ENCODE measurements around the gene JAK2.
A peak's percentile ranks its signal among the peaks of the same experiment; 100 is the strongest.
"Not testable (repeated sequence)": the region's sequence is repeated elsewhere in the genome, so short reads cannot be mapped to it uniquely, and the experiment has no call there.

The JAK2 gene

DNA sequence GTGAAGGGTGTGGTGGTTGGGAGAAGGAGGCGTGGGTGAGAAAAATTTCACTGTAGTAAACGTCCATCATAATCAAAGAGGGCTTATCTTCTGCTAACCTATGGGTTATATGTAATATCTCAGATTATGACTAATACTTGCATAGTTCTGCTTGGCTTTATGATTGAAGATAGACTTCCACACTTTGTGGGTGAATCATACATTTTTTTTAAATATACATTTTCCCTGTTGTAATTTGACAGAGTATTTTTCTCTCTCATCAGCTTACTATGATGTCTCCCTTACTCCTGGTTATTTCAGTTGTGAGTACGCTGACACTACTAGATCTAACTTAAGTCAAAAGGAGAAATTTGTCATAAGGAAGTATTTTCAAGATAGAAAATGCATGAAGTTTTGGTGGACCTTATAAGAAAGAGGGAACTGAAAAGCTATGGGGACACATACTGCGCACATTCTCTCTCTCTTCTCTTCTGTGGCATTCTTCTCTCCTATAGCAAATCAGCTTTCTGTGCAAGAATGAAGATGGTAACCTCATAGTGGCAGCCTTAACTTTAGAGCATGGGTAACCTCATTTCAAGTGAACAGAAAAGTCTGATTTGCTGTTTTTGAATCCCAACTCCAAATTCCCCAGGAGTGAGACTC is 4.9 kb upstream of the JAK2 start:
- DNase-seq (ENCODE audit: low spot score) = no peak

DNA sequence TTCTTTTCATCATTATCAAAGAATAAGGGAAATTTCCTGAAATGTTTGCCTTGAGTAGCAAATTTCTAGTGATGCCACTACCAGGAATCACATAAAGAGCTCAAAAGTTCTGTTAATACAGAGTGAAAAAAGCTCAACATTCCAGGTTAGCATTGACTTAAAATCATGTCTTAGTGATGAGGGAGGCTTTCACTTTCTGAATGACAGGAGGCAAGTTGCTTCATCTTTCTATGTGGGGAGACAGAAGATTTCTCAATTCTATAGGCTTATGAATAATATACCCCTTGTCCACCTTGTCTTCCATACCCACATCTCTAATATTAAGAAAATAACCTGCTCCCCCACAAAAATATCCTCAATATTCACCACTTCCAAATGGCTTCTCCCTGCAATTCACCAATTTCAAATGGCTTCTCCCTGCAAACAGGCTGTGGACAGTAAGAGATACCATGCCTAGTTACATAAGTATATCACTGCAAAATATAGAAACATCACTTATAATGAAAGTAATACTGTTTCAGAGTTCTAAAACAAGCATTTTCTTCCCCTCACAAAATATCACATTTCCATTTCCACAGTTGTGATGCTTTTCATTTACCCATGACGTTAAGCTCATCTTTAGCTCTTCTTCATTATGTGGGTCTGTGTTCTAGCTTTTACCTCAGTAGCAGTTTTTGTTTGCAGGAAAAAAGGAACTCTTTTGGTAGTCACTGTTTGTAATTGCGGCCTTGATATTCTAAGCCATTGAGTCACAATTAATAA is 2.2 kb upstream of the JAK2 start:
- DNase-seq (ENCODE audit: low spot score) = no peak

DNA sequence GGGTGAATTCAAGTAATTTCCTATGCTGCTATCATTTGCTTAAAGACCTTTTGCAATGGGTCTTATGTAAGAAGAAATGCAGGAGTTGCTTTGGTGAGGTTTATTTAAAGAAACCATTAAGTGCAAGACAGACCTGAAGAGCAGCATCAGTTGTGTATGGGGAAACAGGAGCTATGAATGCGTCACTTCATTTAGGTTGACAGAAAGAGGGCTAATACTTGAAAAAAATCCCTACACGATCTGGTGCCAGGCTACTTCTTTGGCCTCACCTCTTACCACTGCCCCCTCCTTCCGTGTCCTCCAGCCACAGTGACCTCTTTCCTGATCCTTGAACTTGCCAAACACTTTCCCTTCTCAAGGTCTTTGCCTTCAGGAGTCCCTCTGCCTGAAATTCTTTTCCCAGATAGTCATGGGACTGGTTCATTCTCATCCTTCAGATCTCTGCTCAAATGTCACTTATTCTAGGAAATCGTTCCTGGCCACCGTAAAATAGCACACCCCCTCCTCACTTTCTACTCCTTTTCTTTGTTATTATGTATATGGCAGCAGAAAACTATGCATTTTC is 1.4 kb upstream of the JAK2 start:
- DNase-seq (ENCODE audit: low spot score) = no peak

DNA sequence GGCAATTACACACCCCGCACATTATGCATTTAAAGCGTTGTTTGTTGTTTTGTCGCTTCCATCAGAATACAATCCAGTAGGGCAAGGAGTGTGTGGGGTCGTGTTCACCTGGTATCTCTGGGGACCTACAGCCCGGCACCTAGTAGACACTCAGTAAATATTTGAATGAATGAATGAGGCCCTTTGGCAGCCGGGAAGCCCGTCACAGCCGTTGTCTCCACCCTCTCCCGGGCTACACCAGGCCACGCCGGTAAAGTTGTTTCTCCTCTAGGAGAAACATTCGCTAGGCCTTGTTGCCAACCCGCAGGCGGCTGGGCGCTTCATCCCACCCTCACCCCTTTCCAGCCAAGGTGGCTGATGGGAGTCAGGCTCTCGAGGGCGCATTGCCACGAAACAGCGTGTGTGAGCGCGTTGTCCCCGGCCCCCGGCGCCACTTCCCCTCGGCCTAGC is 876 bp upstream of the JAK2 start:
- no peak for DNase-seq (ENCODE audit: low spot score)

DNA sequence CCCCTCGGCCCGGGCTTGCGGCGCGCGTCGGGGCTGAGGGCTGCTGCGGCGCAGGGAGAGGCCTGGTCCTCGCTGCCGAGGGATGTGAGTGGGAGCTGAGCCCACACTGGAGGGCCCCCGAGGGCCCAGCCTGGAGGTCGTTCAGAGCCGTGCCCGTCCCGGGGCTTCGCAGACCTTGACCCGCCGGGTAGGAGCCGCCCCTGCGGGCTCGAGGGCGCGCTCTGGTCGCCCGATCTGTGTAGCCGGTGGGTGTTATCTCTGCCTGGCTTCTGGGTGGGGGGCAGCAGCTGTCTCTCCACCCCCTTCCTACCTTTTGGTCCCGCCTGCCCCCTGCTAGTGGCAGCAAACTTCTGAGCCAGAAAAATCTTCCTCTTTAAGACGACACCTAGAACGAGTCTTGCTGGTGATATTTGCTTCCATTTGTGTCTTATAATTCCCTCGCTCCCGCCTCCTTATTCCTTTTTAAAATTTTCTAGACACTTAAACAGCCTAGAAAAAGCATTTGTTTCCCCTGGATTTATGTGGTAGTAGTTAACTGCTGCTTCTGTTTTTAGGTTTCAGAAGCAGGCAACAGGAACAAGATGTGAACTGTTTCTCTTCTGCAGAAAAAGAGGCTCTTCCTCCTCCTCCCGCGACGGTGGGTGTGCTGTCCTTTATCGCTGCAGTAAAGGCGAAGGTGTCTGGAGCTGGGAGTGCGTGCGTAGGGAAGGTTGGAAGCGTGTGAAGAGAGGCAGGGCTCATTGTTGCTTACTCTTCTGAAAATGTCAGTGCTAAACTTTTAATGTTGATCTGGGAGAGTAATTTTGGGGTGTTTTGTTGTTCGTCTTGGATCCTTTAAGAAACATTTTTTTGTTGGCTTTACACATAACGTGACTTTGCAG is 554 bp downstream of the JAK2 start:
- DNase-seq (ENCODE audit: low spot score) = peak; percentile 70

DNA sequence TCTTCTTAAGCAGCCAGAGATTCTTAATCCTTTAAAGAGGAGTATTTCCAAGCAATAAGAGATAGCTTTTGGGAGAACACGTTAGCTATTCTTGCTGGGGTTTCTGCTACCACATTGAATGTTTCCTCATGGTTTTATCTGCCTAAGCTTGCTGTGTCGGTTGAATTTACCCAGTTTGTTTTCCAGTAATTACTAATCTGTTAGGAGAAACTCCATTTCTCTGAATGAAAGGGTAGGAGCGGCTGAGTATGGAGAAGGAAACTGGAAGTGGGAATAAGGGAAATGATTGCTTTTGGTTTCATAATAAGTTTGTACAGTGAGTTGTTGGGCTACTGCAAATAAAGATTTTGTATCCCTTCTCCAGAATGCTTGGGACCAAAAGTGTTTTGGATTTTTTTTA is 1.2 kb downstream of the JAK2 start:
- no peak for DNase-seq (ENCODE audit: low spot score)

DNA sequence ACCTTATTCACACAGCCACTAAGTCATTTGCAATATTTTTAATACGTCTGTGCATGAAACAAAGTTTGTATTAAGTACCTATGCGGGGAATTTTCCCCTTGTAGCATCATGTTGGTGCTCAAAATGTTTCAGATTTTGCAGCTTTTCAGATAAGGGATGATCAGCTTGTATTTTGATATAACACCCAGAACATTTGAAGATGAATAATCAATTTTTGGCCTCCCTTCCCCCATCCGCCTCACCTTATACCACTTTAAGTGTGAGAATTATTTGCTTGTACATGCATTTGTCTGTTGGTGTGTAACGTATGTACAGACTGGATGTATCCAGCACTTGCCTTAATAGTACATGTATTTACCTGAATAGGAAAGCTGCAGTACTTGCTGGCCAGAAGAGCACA is 1.7 kb downstream of the JAK2 start:
- no peak for DNase-seq (ENCODE audit: low spot score)

DNA sequence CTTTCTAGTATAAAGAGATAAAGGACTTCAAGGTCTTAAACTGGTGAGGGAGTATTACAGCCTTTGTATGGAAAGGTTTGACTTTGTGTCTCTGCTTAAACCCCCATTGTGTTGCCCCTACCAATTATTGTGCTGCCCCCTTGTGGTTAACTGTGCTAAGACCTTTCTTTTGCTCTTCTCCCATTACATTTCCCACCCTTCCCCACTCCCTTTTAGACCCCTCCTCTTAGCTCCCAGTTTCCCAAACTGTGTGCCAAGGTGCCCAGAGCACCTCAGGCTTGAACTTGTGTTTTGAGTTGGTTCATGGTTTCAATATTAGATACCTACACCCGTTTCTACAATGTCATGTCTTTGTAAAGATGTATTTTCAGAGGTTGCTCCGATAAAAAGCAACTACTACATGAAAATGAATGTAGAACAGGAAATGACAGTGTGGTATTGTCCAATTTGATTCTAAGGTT is 2.9 kb downstream of the JAK2 start:
- DNase-seq (ENCODE audit: low spot score) = no peak

DNA sequence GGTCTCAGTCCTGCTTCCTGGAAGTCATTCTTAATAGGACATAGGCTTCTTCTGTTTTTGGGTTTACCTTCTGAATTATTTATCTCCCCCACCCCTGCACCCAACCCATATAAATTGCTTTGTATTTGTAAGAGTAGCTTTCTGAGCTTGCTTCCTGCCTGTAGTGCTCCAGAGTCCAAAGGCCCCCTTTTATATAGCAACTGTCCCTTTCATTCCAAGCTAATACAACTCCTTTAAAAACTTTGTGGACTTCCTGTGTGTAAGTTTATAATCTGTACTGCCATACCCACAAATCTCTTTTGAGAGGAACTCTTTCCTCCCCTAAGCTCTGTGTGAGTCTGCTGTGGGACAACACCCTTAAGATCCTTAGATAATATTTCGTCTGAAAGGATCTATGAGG is 7.8 kb downstream of the JAK2 start:
- DNase-seq (ENCODE audit: low spot score) = no peak

DNA sequence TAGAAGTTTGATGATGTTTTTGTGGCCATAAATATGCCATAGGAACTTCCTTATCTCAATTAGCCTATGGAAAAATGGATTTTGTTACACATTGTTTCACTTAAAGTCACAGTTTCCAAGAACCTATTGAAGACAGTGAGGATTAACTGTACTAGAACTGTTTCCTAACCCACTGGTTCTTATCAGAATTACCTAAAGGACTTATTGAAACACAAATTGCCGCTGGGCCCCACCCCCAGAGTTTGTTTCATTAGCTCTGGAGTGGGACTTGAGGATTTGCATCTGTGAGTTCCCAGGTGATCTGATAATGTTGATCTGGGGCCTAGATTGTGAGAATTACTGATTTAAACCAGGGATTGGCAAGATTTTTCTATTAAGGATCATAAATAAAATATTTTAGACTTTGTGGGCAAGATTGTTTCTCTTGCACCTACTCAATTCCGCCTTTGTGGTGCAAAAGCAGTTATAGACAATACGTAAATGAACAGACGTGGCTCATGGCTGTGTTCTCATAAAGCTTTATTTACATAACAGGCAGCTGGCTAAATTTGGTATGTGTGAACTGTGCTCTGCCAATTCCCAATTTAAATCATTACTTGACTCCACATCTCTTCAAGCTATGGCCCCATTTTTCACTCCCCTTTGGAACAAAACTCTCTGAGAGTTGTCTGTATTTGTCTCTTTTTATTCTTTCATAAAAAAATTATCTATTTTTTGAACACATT is 9.3 kb downstream of the JAK2 start:
- no peak for DNase-seq (ENCODE audit: low spot score)

DNA sequence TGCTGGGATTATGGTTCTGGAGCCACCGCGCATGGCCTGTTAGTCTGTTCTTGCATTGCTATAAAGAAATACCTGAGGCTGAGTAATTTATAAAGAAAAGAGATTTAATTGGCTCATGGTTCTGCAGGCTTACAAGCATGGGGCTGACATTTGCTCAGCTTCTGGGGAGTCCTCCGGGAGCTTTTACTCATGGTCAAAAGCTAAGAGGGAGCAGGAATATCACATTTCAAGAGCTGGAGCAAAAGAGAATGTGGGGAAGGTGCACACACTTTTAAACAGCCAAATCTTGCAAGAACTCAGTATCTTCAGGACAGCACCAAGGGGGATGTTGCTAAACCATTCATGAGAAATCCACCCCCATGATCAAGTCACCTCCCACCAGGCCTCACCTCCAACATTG is 12.1 kb downstream of the JAK2 start:
- no peak for DNase-seq (ENCODE audit: low spot score)

DNA sequence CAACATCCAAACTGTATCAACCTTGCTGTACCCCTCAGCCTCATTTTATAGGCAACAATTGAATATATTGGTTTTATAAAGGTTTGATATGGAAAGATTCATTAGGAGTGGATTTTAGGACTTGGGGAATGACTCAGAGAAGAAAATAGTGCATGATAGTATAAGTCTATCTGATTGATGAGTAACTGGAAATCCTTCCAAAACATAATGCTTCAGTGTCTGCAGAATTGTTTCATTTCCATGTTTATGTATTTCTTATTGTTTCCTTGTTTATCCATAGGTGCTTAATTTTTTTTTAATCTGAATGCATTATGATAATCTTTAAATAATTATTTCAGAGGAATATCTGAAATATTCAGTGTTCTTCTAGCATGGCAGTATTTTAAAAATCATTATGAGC is 12.6 kb downstream of the JAK2 start:
- DNase-seq (ENCODE audit: low spot score) = no peak

DNA sequence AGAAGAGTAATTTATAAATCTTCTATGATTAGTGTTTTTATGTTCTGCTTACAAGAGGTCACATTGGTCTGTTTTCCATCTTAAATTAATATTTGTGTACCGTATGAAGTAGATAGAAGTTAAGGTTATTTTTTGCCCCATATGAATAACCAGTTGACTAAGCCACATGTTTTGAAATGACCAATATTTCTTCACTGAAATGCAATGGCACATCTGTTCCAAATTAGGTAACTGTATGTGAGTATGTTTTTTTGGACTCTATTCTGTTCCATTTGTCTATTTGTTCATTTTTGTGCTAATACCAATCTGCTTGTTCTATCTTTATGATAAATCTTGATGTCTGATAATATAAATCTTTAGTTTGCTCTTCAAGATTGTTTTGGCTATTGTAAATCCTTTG is 17.7 kb downstream of the JAK2 start:
- no peak for DNase-seq (ENCODE audit: low spot score)

DNA sequence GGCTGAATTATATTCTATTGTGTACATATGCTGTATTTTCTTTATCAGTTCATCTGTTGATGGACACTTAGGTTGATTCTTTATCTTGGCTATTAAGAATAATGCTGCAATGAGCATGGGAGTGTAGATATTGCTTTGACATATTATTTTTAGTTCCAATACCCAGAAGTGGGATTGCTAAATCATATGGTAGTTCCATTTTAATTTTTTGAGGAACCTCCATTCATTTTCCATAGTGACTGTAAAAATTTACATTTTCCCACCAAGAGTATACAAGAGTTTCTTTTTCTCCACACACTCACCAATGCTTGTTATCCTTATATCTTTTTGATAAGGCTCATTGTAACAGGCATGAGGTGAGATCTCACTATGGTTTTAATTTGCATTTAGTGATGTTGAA is 19.4 kb downstream of the JAK2 start:
- no peak for DNase-seq (ENCODE audit: low spot score)

DNA sequence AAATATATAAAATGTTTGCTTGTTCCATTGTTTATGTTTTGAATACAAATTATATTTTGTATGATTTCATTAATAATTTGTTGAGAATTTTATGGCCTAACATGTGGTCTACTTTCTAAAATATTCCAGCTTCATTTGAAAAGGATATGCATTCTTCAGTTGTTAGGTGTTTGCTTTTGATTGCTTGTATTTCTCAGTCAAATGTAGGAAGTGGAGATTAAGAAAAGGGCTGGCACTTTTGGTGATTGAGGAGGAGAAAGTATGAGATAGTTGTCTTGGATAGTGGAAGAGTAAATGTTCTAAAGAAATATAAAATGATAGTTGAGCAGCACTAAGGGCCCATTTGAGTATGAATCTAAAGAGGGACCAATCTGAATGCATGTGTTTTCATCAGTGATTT is 23.1 kb downstream of the JAK2 start:
- no peak for DNase-seq (ENCODE audit: low spot score)

DNA sequence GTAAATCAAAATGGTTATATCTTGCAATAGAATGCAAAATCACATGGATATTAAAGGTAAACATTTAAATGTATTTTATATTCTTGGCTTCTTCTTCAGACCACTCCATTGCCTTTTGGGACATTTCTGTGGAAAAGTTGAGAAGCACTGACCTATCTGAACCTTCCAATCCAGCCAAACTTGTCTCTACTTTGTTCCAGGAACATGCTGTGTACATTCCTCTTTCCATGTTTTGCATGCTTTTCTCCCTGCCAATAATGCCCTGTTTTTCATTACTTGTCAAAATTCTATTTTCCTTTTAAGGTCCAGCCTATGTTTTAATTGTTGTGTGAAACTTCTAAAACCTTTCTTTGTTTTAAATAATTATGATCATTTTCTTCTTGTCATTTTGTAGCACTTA is 28.3 kb downstream of the JAK2 start:
- DNase-seq (ENCODE audit: low spot score) = no peak

DNA sequence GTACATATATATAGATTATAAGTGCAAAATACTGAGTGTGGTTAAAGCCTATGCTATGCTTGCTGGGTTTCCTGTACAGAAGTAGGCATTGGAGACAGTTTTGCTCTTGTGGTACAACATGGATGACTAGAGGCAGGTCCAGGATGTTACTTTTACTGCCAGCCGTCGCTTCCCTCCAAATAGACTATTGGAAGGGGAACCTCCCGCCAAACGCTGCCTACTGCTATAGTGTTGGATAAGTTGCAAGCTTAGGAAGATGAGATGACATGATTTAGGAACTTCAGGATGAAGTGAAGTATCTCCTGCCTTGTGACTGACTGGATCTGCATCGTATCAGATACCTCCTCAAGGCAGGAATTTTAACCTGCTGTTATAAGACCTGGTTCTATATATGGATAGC is 30.9 kb downstream of the JAK2 start:
- no peak for DNase-seq (ENCODE audit: low spot score)

DNA sequence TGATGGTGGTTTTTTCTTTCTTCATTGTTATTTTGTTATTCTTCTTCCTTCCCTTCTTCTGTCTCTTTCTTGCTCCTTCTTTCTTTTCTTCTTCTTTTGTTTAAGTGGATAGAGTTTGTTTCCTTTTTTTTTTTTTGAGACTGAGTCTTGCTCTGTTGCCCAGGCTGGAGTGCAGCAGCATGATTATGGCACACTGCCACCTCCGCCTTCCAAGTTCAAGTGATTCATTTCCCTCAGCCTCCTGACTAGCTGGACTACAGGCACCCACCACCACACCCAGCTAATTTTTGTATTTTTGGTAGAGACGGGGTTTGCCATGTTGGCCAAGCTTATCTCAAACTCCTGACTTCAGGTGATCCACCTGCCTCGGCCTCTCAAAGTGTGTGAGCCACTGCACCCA is 40.3 kb downstream of the JAK2 start:
- DNase-seq (ENCODE audit: low spot score) = no peak

DNA sequence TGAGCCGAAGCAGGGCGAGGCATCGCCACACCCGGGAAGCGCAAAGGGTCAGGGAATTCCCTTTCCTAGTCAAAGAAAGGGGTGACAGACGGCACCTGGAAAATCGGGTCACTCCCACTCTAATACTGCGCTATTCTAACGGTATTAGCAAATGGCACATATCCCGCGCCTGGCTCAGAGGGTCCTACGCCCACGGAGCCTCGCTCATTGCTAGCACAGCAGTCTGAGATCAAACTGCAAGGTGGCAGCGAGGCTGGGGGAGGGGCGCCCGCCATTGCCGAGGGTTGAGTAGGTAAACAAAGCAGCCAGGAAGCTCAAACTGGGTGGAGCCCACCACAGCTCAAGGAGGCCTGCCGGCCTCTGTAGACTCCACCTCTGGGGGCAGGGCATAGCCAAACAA is 46.9 kb downstream of the JAK2 start:
- DNase-seq (ENCODE audit: low spot score) = not testable (repeated sequence)

DNA sequence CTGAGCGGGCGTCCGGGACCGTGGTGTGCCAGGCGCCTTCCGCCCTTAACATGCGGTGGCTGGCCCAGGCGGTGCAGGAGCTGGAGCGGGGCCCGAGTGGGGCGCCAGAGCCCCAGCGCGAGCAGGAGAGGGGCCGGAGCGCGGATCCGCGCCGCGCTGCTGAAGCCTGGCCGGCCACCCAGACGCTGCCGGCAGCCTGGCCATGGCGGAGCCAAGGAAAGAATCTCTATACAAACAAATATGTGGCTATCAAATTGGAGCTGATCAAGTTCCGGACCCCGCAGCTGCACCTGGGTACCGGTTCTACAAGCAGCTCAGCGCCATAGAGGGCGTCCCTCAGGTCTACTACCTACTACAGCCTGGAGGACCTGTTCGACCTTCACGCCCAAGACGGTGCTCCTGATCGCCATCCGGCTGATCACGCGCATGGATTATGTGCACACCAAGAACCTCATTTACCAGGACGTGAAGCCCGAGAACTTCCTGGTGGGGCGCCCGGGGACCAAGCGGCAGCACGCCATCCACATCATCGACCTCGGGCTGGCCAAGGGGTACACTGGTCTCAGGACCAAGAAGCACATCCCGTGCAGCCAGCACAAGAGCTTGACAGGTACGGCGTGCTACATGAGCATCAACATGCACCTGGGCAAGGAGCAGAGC is 55.8 kb downstream of the JAK2 start:
- no peak for DNase-seq (ENCODE audit: low spot score)

DNA sequence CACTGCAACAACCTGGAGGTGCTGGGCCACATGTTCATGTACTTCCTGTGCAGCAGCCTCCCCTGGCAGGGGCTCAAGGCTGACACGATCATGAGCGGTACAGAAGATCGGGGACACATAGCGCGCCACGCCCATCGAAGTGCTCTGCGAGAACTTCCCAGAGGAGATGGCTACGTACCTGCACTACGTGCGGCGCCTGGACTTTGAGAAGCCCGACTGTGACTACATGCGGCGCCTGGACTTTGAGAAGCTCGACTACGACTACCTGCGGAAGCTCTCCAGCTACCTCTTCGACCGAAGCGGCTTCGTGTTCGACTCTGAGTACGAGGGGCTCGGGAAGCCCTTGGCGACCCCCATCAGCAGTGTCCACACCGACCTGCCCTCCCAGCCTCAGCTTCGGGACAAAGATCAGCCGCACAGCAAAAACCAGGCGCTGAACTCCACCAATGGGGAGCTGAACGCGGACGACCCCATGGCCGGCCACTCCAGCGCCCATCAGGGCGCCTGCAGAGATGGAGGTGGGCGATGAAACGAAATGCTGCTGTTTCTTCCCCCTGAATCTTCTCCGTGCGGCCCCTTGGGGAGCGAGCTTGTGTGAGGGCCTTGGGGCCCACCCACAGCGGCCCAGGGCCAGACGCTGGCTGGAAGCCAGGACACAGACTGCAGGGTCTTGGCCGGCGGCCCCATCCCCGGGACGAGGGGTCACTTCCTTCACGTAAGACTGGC is 56.5 kb downstream of the JAK2 start:
- DNase-seq (ENCODE audit: low spot score) = no peak
